GOT3 (cell line): Measurements from ENCODE around the gene KREMEN1.

ENCODE experiments used
- DNase-seq: peaks from one replicate; lab custom pipeline; 2025; ENCODE audit warnings: mixed read lengths; lab: John Stamatoyannopoulos, UW

Gene KREMEN1

GRCh38 chr22:29133603-29134133, 60.8 kb downstream of the KREMEN1 start:
- no peak for DNase-seq

GRCh38 chr22:29134448-29134847, 61.6 kb downstream of the KREMEN1 start:
- no peak for DNase-seq

GRCh38 chr22:29136782-29137700, 64.2 kb downstream of the KREMEN1 start:
- no peak for DNase-seq

- no peak for DNase-seq
Observed at GRCh38 chr22:29138556-29139305, 65.9 kb downstream of the KREMEN1 start.

- DNase-seq, result no peak
Observed at GRCh38 chr22:29139965-29140782, 67.3 kb downstream of the KREMEN1 start.

- DNase-seq, result no peak
Observed at GRCh38 chr22:29141078-29141688, 68.3 kb downstream of the KREMEN1 start.

- DNase-seq, result no peak
Observed at GRCh38 chr22:29142116-29142515, 69.3 kb downstream of the KREMEN1 start.

GRCh38 chr22:29143941-29144785, 71.3 kb downstream of the KREMEN1 start:
- DNase-seq, result no peak

- no peak for DNase-seq
Observed at GRCh38 chr22:29144786-29145160, 71.9 kb downstream of the KREMEN1 start.

GRCh38 chr22:29145321-29146072, 72.7 kb downstream of the KREMEN1 start:
- no peak for DNase-seq

- DNase-seq, result no peak
Observed at GRCh38 chr22:29146091-29146560, 73.3 kb downstream of the KREMEN1 start.

- DNase-seq, result no peak
Observed at GRCh38 chr22:29146771-29147170, 73.9 kb downstream of the KREMEN1 start.

GRCh38 chr22:29147331-29147899, 74.6 kb downstream of the KREMEN1 start:
- DNase-seq, result no peak

- no peak for DNase-seq
Observed at GRCh38 chr22:29148036-29148435, 75.2 kb downstream of the KREMEN1 start.

- no peak for DNase-seq
Observed at GRCh38 chr22:29148826-29149225, 76.0 kb downstream of the KREMEN1 start.

- DNase-seq, result no peak
Observed at GRCh38 chr22:29149841-29150555, 77.2 kb downstream of the KREMEN1 start.

- DNase-seq, result no peak
Observed at GRCh38 chr22:29150701-29151100, 77.9 kb downstream of the KREMEN1 start.

GRCh38 chr22:29151316-29151715, 78.5 kb downstream of the KREMEN1 start:
- DNase-seq, result no peak
